ENCODE results near the gene EMC9.

Gene EMC9

GRCh38 chr14:24157331-24157730 is 15.9 kb upstream of the EMC9 start:
- TF ChIP-seq POLR2A (IDR thresholded peaks at IDR 0.05; ENCODE audit: low read depth, low read length) (no peak; the same call in 1 of the 2 replicates), POLR2AphosphoS5 (IDR thresholded peaks at IDR 0.05; ENCODE audit: low read depth, low read length) (no peak), TAF1 (IDR thresholded peaks at IDR 0.05; ENCODE audit: borderline replicate concordance, low read depth, low read length) (no peak)
- no peak for DNase-seq (ENCODE audit: insufficient read length)
- no peak for FAIRE-seq

GRCh38 chr14:24156840-24157239 is 15.4 kb upstream of the EMC9 start:
- DNase-seq (ENCODE audit: insufficient read length): no peak
- no peak for FAIRE-seq

GRCh38 chr14:24155100-24155499 is 13.7 kb upstream of the EMC9 start:
- TF ChIP-seq TAF1 (IDR thresholded peaks at IDR 0.05; ENCODE audit: borderline replicate concordance, low read depth, low read length) (no peak), POLR2AphosphoS5 (IDR thresholded peaks at IDR 0.05; ENCODE audit: low read depth, low read length) (no peak)
- no peak for FAIRE-seq
- no peak for DNase-seq (ENCODE audit: insufficient read length)

More at GRCh38 chr14:24156840-24157239, 15.4 kb upstream of the EMC9 start:
- TF ChIP-seq POLR2A (IDR thresholded peaks at IDR 0.05; ENCODE audit: low read depth, low read length) (no peak), TAF1 (IDR thresholded peaks at IDR 0.05; ENCODE audit: borderline replicate concordance, low read depth, low read length) (no peak), POLR2AphosphoS5 (IDR thresholded peaks at IDR 0.05; ENCODE audit: low read depth, low read length) (no peak)

GRCh38 chr14:24151404-24152080 is 10.2 kb upstream of the EMC9 start:
- no peak for FAIRE-seq
- no peak for DNase-seq (ENCODE audit: insufficient read length)

DNA sequence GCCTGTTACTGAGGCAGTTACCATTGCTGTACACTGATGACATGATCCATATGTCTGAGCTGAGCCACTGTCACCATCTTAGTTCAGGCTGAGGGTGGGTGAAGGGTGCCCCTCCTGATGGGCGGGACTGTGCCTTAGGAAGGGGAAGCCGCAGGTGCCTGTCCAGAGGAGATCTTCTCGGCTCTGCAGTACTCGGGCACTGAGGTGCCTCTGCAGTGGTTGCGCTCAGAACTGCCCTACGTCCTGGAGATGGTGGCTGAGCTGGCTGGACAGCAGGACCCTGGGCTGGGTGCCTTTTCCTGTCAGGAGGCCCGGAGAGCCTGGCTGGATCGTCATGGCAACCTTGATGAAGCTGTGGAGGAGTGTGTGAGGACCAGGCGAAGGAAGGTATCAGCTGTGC is 9.6 kb upstream of the EMC9 start:
- FAIRE-seq (no peak), DNase-seq (ENCODE audit: insufficient read length) (no peak)
- TF ChIP-seq POLR2A (IDR thresholded peaks at IDR 0.05; ENCODE audit: low read depth, low read length) (no peak), TAF1 (IDR thresholded peaks at IDR 0.05; ENCODE audit: borderline replicate concordance, low read depth, low read length) (no peak), POLR2AphosphoS5 (IDR thresholded peaks at IDR 0.05; ENCODE audit: low read depth, low read length) (no peak)

More at GRCh38 chr14:24151404-24152080, 10.2 kb upstream of the EMC9 start:
- no peak for TF ChIP-seq POLR2AphosphoS5 (IDR thresholded peaks at IDR 0.05; ENCODE audit: low read depth, low read length)
- no peak for TF ChIP-seq POLR2A (IDR thresholded peaks at IDR 0.05; ENCODE audit: low read depth, low read length)
- TF ChIP-seq TAF1 (IDR thresholded peaks at IDR 0.05; ENCODE audit: borderline replicate concordance, low read depth, low read length): no peak

GRCh38 chr14:24150567-24150966 is 9.2 kb upstream of the EMC9 start:
- TF ChIP-seq POLR2A (IDR thresholded peaks at IDR 0.05; ENCODE audit: low read depth, low read length) (no peak), TAF1 (IDR thresholded peaks at IDR 0.05; ENCODE audit: borderline replicate concordance, low read depth, low read length) (no peak), POLR2AphosphoS5 (IDR thresholded peaks at IDR 0.05; ENCODE audit: low read depth, low read length) (no peak)
- DNase-seq (ENCODE audit: insufficient read length): no peak
- no peak for FAIRE-seq

DNA sequence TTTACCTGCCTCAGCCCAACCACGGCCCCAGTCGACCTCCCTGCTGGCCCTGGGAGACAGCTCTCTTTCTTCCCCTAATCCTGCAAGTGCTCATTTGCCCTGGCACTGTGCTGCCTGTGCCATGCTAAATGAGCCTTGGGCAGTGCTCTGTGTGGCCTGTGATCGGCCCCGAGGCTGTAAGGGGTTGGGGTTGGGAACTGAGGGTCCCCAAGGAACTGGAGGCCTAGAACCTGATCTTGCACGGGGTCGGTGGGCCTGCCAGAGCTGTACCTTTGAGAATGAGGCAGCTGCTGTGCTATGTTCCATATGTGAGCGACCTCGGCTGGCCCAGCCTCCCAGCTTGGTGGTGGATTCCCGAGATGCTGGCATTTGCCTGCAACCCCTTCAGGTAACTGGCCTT is 8.7 kb upstream of the EMC9 start:
- DNase-seq (ENCODE audit: insufficient read length) (no peak), FAIRE-seq (no peak)
- no peak for TF ChIP-seq TAF1 (IDR thresholded peaks at IDR 0.05; ENCODE audit: borderline replicate concordance, low read depth, low read length)
- TF ChIP-seq POLR2A (IDR thresholded peaks at IDR 0.05; ENCODE audit: low read depth, low read length): no peak
- TF ChIP-seq POLR2AphosphoS5 (IDR thresholded peaks at IDR 0.05; ENCODE audit: low read depth, low read length): no peak

- TF ChIP-seq POLR2AphosphoS5 (IDR thresholded peaks at IDR 0.05; ENCODE audit: low read depth, low read length): no peak
- TF ChIP-seq TAF1 (IDR thresholded peaks at IDR 0.05; ENCODE audit: borderline replicate concordance, low read depth, low read length): no peak
- TF ChIP-seq POLR2A (IDR thresholded peaks at IDR 0.05; ENCODE audit: low read depth, low read length): no peak
- DNase-seq (ENCODE audit: insufficient read length) (no peak), FAIRE-seq (no peak)
Measured at GRCh38 chr14:24149302-24149969, 8.0 kb upstream of the EMC9 start.

DNA sequence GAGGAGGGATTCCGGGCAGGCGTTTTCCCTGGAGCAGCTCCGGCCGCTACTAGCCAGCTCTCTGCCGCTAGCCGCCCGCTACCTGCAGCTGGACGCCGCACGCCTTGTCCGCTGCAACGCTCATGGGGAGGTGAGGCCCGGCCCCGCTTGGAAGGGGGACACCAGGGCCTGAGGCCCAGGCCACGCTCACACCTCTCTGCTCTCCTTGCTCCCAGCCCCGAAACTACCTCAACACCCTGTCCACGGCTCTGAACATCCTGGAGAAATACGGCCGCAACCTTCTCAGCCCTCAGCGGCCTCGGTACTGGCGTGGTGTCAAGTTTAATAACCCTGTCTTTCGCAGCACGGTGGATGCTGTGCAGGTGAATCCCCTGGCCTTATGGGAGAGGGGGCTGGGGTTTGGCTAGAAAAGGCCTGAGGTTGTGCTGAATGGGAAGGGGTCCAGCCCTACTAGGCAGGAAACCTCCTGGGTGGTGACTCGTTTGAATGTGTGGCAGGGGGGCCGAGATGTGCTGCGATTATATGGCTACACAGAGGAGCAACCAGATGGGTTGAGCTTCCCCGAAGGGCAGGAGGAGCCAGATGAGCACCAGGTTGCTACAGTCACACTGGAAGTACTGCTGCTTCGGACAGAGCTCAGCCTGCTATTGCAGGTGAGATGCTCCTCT is 6.5 kb upstream of the EMC9 start:
- TF ChIP-seq POLR2A (IDR thresholded peaks at IDR 0.05; ENCODE audit: low read depth, low read length): no peak
- TF ChIP-seq TAF1 (IDR thresholded peaks at IDR 0.05; ENCODE audit: borderline replicate concordance, low read depth, low read length): no peak
- no peak for TF ChIP-seq POLR2AphosphoS5 (IDR thresholded peaks at IDR 0.05; ENCODE audit: low read depth, low read length)
- FAIRE-seq (no peak), DNase-seq (ENCODE audit: insufficient read length) (no peak)

DNA sequence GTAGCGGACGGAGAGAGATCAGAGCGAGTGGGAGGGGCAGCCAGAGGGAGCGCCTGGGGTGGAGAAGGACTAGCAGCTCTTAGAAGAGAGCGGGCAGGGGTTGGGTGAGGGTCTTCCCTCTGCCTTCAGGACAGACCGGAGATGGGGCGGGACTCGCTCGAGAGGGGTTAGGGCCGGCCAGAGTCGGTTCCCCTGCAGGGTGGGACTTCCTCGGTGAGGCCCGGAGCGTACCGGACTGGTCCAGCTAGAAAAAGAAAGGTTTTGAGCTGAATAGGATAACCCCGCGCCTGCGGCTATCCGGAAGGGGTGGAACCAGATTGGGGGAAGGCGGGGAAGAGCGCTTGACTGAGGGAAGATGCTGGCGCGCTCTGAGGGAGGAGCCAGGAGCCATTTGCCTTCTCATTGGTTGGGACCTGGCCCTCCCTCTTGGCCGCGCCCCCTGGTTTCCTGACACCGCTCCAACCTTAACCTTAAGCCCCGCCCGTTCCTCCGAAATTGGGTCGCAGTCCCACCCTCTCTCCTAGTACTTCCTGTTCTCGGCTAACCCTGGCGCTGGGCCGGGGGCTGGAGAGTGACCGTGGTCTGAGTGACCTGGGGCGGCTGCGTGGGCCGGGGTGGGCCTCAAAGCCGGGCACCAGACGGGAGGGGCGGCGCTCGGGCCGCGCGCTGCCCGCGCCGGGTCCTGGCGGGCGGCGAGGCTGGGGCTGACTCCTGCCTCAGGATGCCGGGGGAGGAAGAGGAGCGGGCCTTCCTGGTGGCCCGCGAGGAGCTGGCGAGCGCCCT is 5.8 kb upstream of the EMC9 start, which contains the start of gene RNF31:
Gene RNF31, plus strand, starts transcription at position 521 of the 783 bp plus-strand sequence. Its CDS starts 201 bp downstream, at position 722.
- TF ChIP-seq TAF1 (IDR thresholded peaks at IDR 0.05; ENCODE audit: borderline replicate concordance, low read depth, low read length) (peak; percentile 41; the same call in 1 of the 2 replicates), POLR2A (IDR thresholded peaks at IDR 0.05; ENCODE audit: low read depth, low read length) (peak; percentile 69), POLR2AphosphoS5 (IDR thresholded peaks at IDR 0.05; ENCODE audit: low read depth, low read length) (peak; percentile 58)
- peak; percentile 93 for DNase-seq (ENCODE audit: insufficient read length)
- peak; percentile 93 for FAIRE-seq

DNA sequence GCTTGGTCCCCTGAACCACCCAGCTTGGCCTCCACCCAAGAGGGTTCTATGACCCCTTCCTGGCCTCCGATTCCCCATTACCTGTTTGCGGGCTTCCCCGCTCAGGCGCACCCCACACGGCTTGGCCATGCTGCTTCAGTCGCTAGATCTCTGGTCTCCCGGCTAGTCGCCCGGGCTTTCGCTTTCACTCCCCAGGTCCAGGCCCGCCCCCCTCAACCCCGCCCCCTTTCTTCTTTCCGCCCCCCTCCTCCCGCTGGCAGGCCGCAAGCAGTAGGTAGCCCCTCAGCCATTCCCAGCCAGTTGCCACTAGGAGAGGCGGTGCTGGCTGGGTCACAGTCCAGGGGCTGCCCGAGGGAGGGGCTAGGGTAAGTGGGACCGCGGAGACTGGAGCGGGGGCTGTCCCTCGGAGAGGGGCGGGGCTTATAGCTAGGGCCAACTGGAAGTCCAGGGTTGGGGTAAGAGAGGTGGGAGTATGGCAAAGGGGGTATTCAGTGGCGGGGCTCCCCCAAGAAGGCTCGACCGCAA is 5.1 kb upstream of the EMC9 start, which contains the start of gene PSME2:
Gene PSME2, minus strand, starts transcription at position 158 of the 525 bp plus-strand sequence. Its CDS starts 29 bp downstream, at position 129.
- TF ChIP-seq POLR2A (IDR thresholded peaks at IDR 0.05; ENCODE audit: low read depth, low read length) (peak; percentile 78), POLR2AphosphoS5 (IDR thresholded peaks at IDR 0.05; ENCODE audit: low read depth, low read length) (peak; percentile 81), TAF1 (IDR thresholded peaks at IDR 0.05; ENCODE audit: borderline replicate concordance, low read depth, low read length) (0 out of 2 replicates have a peak, but pooled peaks have one; percentile 66)
- FAIRE-seq: no peak
- peak; percentile 93 for DNase-seq (ENCODE audit: insufficient read length)

Data from GM12892 (cell line).